NCI-H1694 (cell line): ENCODE data around the gene FSTL5.
"Not testable (repeated sequence)": the region's sequence is repeated elsewhere in the genome, so short reads cannot be mapped to it uniquely, and the experiment has no call there.

Experiments
- DNase-seq: peaks from one replicate; lab custom pipeline; 2025; lab: John Stamatoyannopoulos, UW

The FSTL5 gene

GRCh38 chr4:161829591-161829990, 334.2 kb downstream of the FSTL5 start:
- DNase-seq, result no peak

GRCh38 chr4:161828061-161828460, 335.7 kb downstream of the FSTL5 start:
- no peak for DNase-seq

- no peak for DNase-seq
Measured at GRCh38 chr4:161827013-161827412, 336.8 kb downstream of the FSTL5 start.

GRCh38 chr4:161823450-161823849, 340.4 kb downstream of the FSTL5 start:
- DNase-seq, result no peak

GRCh38 chr4:161822174-161822573, 341.6 kb downstream of the FSTL5 start:
- no peak for DNase-seq

- no peak for DNase-seq
Measured at GRCh38 chr4:161817914-161818313, 345.9 kb downstream of the FSTL5 start.

- no peak for DNase-seq
Measured at GRCh38 chr4:161816958-161817357, 346.8 kb downstream of the FSTL5 start.

GRCh38 chr4:161815841-161816240, 348.0 kb downstream of the FSTL5 start:
- no peak for DNase-seq

GRCh38 chr4:161813889-161814288, 349.9 kb downstream of the FSTL5 start:
- DNase-seq, result no peak

- no peak for DNase-seq
Measured at GRCh38 chr4:161813389-161813788, 350.4 kb downstream of the FSTL5 start.

- DNase-seq, result no peak
Measured at GRCh38 chr4:161803171-161803570, 360.6 kb downstream of the FSTL5 start.

GRCh38 chr4:161799710-161800109, 364.1 kb downstream of the FSTL5 start:
- DNase-seq, result no peak

- DNase-seq, result no peak
Measured at GRCh38 chr4:161792991-161793390, 370.8 kb downstream of the FSTL5 start.

- DNase-seq, result no peak
Measured at GRCh38 chr4:161791796-161792556, 371.8 kb downstream of the FSTL5 start.

GRCh38 chr4:161767116-161767515, 396.7 kb downstream of the FSTL5 start:
- DNase-seq, result no peak

- no peak for DNase-seq
Measured at GRCh38 chr4:161762796-161763195, 401.0 kb downstream of the FSTL5 start.

- no peak for DNase-seq
Measured at GRCh38 chr4:161760008-161760407, 403.8 kb downstream of the FSTL5 start.

GRCh38 chr4:161758412-161758811, 405.4 kb downstream of the FSTL5 start:
- not testable (repeated sequence) for DNase-seq

GRCh38 chr4:161728929-161729328, 434.9 kb downstream of the FSTL5 start:
- DNase-seq, result no peak

- DNase-seq, result no peak
Measured at GRCh38 chr4:161721947-161722346, 441.9 kb downstream of the FSTL5 start.

- DNase-seq, result no peak
Measured at GRCh38 chr4:161717084-161717483, 446.7 kb downstream of the FSTL5 start.

- DNase-seq, result no peak
Measured at GRCh38 chr4:161714931-161715330, 448.9 kb downstream of the FSTL5 start.

GRCh38 chr4:161714022-161714751, 449.6 kb downstream of the FSTL5 start:
- no peak for DNase-seq

GRCh38 chr4:161704653-161705052, 459.1 kb downstream of the FSTL5 start:
- DNase-seq, result no peak
